DND-41 (cell line): Measurements from ENCODE around the gene NPBWR2.
"Not testable (repeated sequence)": the region's sequence is repeated elsewhere in the genome, so short reads cannot be mapped to it uniquely, and the experiment has no call there.

ENCODE experiments used
- EZH2 ChIP-seq: IDR thresholded peaks from 3 replicates; pipeline ENCODE4 v1.6.1; 2012; ENCODE audit warnings: borderline replicate concordance, low read depth, mild to moderate bottlenecking, moderate library complexity, low read length, inconsistent platforms; ENCODE audit not compliant: severe bottlenecking
- TF ChIP-seq, protein P1 (sequence below): IDR thresholded peaks from 2 replicates; pipeline ENCODE4 v1.5.1; 2012; ENCODE audit warnings: borderline replicate concordance, low read length, moderate library complexity, mild to moderate bottlenecking; ENCODE audit not compliant: poor library complexity, severe bottlenecking; ENCODE audit errors: extremely low read depth

DNA sequence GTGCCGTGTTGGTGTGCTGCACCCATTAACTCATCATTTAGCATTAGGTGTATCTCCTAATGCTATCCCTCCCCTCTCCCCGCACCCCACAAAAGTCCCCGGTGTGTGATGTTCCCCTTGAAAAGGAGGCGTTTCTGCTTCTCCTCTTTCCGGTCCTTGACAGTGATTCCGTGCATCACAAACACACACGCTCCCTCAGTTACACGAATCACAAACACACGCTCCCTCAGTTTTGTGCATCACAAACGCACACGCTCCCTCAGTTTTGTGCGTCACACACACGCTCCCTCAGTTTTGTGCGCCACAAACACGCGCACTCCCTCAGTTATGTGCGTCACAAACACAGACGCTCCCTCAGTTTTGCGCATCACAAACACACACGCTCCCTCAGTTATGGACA lies 27.4 kb upstream of the NPBWR2 start:
- TF ChIP-seq, protein P1, sequence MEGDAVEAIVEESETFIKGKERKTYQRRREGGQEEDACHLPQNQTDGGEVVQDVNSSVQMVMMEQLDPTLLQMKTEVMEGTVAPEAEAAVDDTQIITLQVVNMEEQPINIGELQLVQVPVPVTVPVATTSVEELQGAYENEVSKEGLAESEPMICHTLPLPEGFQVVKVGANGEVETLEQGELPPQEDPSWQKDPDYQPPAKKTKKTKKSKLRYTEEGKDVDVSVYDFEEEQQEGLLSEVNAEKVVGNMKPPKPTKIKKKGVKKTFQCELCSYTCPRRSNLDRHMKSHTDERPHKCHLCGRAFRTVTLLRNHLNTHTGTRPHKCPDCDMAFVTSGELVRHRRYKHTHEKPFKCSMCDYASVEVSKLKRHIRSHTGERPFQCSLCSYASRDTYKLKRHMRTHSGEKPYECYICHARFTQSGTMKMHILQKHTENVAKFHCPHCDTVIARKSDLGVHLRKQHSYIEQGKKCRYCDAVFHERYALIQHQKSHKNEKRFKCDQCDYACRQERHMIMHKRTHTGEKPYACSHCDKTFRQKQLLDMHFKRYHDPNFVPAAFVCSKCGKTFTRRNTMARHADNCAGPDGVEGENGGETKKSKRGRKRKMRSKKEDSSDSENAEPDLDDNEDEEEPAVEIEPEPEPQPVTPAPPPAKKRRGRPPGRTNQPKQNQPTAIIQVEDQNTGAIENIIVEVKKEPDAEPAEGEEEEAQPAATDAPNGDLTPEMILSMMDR = not testable (repeated sequence)
- not testable (repeated sequence) for TF ChIP-seq EZH2
